Measurements from ENCODE around the gene SLC16A1.
"Not testable (repeated sequence)": the region's sequence is repeated elsewhere in the genome, so short reads cannot be mapped to it uniquely, and the experiment has no call there.

The SLC16A1 gene

GRCh38 chr1:112889052-112889768, 66.8 kb downstream of the SLC16A1 start:
- no peak for TF ChIP-seq CTCF (IDR thresholded peaks at IDR 0.05; ENCODE audit: low read depth, low read length, missing control alignments)
- in situ Hi-C loops (cut with HindIII; ENCODE audit: low pct_ligation_motif_present, low sequenced_read_pairs) = no loop called here
- no peaks in the 10 kb centered on the region for H3K27me3 ChIP-seq (replicated peaks)
- no peak for DNase-seq
- no peak overlapping the region for H3K27ac ChIP-seq
- no peak overlapping the region for H3K4me3 ChIP-seq (ENCODE audit: low read depth, low read length)
- no peaks in the 10 kb centered on the region for H3K36me3 ChIP-seq (replicated peaks)

DNA sequence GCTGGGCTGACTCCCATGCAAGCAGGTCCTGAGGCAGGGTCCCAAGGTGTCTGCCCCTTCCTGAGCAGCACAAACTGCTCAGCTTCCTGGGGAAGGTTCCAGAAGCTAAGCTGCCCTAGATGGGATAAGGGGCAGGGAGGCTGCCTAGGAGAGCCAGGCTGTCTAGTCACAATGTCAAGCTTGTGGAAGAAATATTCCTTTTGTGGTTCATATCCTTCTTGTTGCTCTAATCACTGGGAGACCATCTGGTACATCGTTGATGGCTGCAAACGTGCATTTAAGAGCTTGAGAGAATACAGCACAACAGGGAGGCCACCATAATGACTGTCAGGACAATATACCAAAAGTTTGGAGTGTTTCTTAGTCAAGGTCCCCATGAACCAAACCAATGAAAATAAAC, 67.4 kb downstream of the SLC16A1 start:
- no peak for DNase-seq
- no peak for TF ChIP-seq CTCF (IDR thresholded peaks at IDR 0.05; ENCODE audit: low read depth, low read length, missing control alignments)
- Histone ChIP-seq H3K27me3 (replicated peaks) (no peaks in the 10 kb centered on the region), H3K27ac (no peak overlapping the region), H3K4me3 (ENCODE audit: low read depth, low read length) (no peak overlapping the region), H3K36me3 (replicated peaks) (no peaks in the 10 kb centered on the region)
- in situ Hi-C loops (cut with HindIII; ENCODE audit: low pct_ligation_motif_present, low sequenced_read_pairs) = no loop called here

DNA sequence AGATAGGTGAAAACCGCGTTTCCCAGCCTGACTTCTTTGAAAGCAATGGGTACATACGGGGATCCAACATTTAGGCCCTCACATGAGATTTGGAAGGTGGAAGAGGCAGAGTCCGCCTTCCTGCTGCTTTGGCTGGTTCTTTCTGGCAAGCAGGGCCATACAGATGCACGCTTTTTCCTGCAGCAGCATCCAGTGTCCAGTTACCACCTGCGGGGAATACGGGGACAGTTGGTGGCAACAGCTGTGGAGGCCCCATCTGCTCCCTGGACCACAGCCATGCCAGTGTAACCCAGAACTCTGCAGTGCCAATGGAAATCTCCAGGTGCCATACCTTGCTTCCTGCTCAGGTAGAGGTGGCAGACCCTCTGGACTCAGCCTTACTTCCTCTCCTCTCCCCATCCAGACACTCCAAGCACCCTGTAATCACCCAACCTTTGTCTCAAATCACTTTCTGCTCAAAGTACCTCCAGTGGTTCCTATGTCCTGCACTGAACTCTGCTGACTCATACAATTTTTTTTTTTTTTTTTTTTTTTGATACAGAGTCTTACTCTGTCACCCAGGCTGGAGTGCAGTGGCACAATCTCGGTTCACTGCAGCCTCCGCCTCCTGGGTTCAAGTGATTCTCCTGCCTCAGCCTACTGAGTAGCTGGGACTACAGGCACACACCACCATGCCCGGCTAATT, 68.3 kb downstream of the SLC16A1 start:
- no peaks in the 10 kb centered on the region for H3K36me3 ChIP-seq (replicated peaks)
- no peak for DNase-seq
- TF ChIP-seq CTCF (IDR thresholded peaks at IDR 0.05; ENCODE audit: low read depth, low read length, missing control alignments) = no peak
- H3K4me3 ChIP-seq (ENCODE audit: low read depth, low read length) = no peak overlapping the region
- H3K27me3 ChIP-seq (replicated peaks) = no peaks in the 10 kb centered on the region
- in situ Hi-C loops (cut with HindIII; ENCODE audit: low pct_ligation_motif_present, low sequenced_read_pairs) = no loop called here
- no peak overlapping the region for H3K27ac ChIP-seq

- in situ Hi-C loops (cut with HindIII; ENCODE audit: low pct_ligation_motif_present, low sequenced_read_pairs); H3K27ac ChIP-seq: not testable (repeated sequence)
Measured at GRCh38 chr1:112884996-112885395, 71.0 kb downstream of the SLC16A1 start.

DNA sequence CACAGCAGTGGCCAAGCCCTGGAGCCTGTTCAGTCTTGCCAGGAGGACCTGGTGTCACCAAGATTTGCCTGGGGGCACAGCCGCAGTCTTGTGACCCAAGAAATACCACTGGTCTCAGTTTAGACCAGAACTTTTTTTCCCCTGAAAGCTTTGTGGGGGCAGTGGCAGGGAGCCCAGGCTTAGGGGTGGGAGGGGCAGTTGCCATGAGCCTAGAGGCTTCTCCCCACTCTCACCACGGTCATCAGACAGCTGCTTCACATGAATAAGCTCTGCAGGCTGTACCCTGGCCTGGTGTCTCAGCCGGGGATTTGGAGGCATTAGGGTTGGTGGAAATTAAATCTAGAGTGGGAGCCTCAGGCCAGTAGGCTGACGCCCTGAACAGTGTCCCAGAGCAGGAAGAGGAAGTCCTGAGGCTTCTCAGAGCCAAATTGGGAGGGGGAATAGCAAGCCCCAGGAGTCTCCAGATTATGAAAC, 73.7 kb downstream of the SLC16A1 start:
- in situ Hi-C loops (cut with HindIII; ENCODE audit: low pct_ligation_motif_present, low sequenced_read_pairs) = no loop called here
- Histone ChIP-seq H3K27me3 (replicated peaks) (no peaks in the 10 kb centered on the region), H3K27ac (no peak overlapping the region), H3K4me3 (ENCODE audit: low read depth, low read length) (no peak overlapping the region), H3K36me3 (replicated peaks) (no peaks in the 10 kb centered on the region)
- no peak for TF ChIP-seq CTCF (IDR thresholded peaks at IDR 0.05; ENCODE audit: low read depth, low read length, missing control alignments)
- DNase-seq = no peak

More at GRCh38 chr1:112884996-112885395, 71.0 kb downstream of the SLC16A1 start:
- not testable (repeated sequence) for DNase-seq; H3K4me3 ChIP-seq (ENCODE audit: low read depth, low read length); H3K27me3 ChIP-seq (replicated peaks); H3K36me3 ChIP-seq (replicated peaks)

DNA sequence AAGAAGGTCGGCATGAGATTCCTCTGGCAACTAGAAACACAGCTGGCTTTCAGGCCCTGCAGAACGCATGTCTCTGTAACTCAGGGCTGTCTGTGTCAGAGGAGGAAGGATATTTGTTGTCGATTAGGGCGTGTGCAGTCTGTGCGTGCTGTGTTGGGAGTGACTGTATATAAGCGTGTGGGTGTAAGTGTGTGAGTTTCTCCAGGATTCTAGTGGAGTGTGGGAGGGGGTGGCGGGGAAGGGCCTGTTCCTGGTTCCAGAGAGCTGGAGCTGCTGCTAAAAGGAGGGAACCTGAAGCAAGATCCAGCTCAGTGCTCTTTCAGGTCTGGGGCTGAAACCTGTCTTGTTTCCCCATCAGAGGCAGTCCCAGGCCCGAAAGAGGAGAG, 74.3 kb downstream of the SLC16A1 start:
- no peak for TF ChIP-seq CTCF (IDR thresholded peaks at IDR 0.05; ENCODE audit: low read depth, low read length, missing control alignments)
- H3K27me3 ChIP-seq (replicated peaks) = no peaks in the 10 kb centered on the region

More for the DNA sequence above, 74.3 kb downstream of the SLC16A1 start:
- Histone ChIP-seq H3K27ac (no peak overlapping the region), H3K4me3 (ENCODE audit: low read depth, low read length) (no peak overlapping the region), H3K36me3 (replicated peaks) (no peaks in the 10 kb centered on the region)
- in situ Hi-C loops (cut with HindIII; ENCODE audit: low pct_ligation_motif_present, low sequenced_read_pairs) = no loop called here
- DNase-seq = no peak
